DMS53 treated with DMSO at 0.1 percent for 48 hours (cell line): ENCODE data around the gene OR51V1.
A peak's percentile ranks its signal among the peaks of the same experiment; 100 is the strongest.

Experiments
- DNase-seq: peaks from one replicate; lab custom pipeline; 2025; ENCODE audit not compliant: unreplicated experiment; lab: John Stamatoyannopoulos, UW

OR51V1 gene

GRCh38 chr11:5231111-5231510 lies 30.6 kb upstream of the OR51V1 start:
- no peak for DNase-seq

DNA sequence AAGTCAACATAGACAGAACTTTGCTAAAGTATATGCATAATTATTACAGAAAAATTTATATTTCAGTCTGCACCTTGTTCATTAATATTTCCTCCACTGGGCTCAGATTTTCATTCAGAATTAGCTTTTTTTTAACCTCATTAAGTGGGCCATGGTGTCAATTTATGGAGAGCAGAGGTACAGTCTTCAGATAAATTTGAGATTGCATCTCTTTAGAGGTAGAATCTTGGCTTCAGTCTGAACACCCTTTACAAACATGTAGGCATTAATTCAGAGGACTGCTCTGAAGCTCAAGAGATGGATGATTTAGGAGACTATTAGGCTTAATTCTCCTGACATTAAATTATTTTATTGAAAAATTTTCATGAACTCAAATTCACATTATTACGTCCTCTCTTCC lies 29.8 kb upstream of the OR51V1 start:
- DNase-seq, result no peak

DNA sequence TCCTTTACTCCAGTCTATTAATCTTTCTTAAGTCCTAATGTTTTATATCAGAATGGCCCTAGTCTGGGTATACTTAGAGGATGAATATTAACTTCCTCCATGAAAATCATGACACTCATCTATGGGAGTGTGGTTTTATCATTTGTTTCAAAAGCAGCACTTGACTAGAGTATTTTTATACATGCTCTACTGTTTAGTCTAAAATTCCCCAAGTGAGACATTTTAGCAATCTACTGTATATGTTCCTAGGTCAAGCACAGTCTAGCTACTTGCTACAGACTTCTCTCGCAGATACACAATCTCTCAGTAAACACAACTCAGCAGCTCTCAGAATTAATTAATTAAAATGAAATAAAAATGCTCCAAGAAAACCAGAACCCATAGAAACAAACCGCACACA lies 29.3 kb upstream of the OR51V1 start:
- DNase-seq, result no peak

DNA sequence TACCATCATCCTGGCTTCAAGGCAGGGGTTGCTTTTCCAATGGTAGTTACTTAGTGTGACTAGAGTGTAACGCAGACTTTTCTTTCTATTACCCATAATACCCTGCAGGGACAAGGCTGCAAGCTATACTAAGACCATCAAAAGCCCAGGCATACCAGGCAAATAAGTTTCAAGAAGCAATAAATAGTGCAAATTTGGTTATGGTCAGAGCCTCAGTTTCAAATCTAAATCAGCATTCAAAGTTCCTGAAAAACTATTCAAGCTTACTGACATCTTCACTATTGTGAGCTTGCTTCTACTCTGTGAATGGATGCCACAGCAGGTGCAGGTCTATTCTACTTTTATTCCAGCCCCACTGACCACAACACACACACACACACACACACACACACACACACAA lies 28.9 kb upstream of the OR51V1 start:
- DNase-seq, result no peak

DNA sequence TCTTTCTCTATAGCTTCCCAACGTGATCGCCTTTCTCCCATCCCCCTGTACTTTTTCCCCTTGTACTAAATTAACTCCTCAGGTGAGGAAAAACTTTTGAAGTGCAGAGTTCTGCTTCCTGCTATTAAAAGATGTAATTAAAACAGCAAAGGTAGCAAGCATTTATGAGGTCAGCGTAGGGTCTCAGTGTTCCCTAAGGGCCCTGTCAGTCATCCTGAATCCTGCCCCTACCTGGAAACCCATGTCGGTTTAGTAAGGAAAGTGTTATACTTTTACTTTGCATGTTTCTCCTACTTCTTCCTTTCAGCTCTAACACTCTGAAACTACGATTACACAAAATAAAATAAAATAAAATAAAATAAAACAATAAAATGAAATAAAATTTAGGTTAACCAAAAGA lies 27.6 kb upstream of the OR51V1 start:
- no peak for DNase-seq

- no peak for DNase-seq
Measured at GRCh38 chr11:5227681-5228080, 27.2 kb upstream of the OR51V1 start.

GRCh38 chr11:5226732-5227310 lies 26.3 kb upstream of the OR51V1 start, which contains the start of gene HBB:
HBB (minus strand) TSS chr11:5227071; CDS start chr11:5227021, 50 bp downstream.
- DNase-seq, result no peak

DNA sequence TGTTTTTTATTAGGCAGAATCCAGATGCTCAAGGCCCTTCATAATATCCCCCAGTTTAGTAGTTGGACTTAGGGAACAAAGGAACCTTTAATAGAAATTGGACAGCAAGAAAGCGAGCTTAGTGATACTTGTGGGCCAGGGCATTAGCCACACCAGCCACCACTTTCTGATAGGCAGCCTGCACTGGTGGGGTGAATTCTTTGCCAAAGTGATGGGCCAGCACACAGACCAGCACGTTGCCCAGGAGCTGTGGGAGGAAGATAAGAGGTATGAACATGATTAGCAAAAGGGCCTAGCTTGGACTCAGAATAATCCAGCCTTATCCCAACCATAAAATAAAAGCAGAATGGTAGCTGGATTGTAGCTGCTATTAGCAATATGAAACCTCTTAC lies 25.0 kb upstream of the OR51V1 start:
- DNase-seq, result no peak

- DNase-seq, result no peak
Measured at GRCh38 chr11:5224538-5225479, 24.3 kb upstream of the OR51V1 start.

GRCh38 chr11:5223686-5224085 lies 23.2 kb upstream of the OR51V1 start:
- no peak for DNase-seq

- no peak for DNase-seq
Measured at GRCh38 chr11:5223146-5223545, 22.7 kb upstream of the OR51V1 start.

DNA sequence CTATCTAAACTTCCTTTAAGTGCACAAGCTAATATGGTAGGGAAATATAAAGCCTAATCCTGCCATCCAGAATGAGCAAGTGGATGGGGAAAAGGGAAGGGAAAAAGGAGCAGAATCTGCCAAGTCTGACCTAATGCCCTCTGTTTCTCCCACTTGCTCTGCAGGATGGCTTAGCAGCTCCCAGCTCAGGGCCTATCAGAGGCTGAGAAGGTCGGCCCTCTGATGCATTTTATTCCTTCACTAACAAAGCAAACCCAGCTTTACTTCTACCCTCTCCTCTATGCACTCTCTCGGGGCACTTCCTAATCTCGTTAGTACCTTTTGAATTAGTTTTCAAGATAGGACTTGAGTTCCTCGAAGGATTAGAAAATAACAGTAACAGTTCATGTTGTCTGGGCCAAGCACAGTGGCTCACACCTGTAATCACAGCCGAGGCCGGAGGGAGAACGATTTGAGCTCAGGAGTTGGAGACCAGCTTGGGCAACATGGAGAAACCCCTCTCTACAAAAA lies 9.9 kb upstream of the OR51V1 start:
- no peak for DNase-seq

DNA sequence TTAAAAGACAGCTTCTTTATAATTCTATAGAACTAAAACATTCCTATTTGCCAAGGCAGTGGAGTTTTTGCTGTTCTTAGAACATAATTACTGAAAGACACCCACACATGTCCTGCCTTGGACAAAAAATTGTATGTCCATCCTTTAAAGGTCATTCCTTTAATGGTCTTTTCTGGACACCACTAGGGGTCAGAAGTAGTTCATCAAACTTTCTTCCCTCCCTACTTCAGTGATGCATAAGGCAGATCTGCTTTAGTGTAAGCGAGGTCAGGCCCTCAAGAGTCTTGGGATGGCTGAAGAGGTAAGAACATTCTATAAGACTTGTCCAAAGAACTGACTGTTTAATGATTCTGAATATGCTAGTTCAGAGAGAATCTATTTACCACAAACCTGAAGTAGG lies 4.3 kb upstream of the OR51V1 start:
- DNase-seq, result peak; percentile 81

DNA sequence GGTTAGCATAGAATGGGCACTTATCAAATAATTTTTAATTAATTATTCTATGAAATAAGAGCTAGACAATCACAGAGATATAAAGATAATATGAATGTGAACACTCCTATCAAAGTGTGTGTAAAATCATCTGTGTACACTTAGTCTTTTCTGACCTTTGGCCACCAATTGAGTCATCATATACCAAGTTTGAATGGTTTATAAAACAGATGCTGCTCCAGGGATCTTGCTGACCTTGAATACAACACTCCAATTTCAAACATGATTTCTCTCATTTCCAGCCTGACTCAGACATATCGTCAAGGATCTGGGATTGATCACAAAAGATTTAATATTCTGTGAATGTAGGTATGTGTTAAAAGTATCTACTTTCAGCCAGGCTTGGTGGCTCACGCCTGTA lies 2.9 kb upstream of the OR51V1 start:
- DNase-seq, result no peak

GRCh38 chr11:5198285-5198684 lies 2.2 kb downstream of the OR51V1 start:
- no peak for DNase-seq

DNA sequence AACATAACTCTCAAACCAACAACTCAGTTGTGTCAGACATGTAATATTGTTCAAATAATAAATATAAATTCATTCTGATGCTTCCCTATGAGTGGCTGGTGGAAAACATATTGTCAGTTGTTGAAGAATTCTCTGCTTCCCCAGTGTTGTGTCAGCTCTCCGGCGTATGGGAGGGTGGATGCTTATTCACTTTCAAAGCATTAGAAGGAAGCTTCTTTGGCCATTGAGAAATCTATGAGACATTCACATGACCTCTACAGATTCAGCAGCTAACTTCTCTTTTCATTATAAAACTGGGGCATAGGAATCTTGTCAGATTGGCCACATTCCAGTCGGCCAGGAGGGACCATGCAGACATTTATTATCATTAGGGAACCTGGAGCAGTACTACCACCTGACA lies 2.9 kb downstream of the OR51V1 start:
- DNase-seq, result no peak

DNA sequence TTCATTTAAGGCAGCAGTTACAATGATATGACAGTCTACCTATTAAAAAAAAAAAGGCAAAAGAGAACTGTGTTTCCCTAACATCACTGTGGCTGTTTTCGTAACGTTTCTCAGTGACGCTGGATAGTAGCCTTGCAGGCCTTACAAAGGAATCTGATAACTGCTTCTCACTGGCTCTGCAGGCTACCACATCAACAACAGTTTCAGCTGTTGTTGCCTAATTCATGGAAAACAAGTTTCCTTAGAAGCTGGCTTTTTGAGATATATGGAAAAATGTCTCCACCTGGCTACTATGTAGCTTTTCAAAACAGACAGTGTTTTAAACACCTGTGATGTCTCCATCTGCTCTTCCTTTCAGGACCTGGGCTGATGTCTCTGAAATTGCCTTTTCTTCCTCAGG lies 3.8 kb downstream of the OR51V1 start:
- no peak for DNase-seq

GRCh38 chr11:5196067-5196466 lies 4.4 kb downstream of the OR51V1 start:
- DNase-seq, result no peak

GRCh38 chr11:5192738-5193137 lies 7.7 kb downstream of the OR51V1 start:
- no peak for DNase-seq

DNA sequence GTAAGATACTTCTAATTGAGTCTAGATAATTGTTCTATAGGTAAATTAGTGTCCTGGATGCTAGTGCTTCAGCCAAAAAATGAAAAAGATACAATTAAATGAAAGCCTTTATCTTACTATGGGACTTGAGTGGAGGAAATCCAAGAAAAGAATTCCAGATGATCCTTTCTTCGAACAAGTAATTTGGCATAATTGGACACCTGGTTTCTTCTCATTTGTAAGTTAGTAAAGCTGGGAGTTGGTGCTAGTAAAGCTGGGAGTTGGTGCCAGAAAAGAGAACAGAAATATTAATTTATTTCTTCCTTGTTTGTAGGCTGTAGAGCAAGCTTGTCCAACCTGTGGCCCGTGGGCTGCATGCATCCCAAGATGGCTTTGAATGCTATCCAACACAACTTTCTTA lies 12.3 kb downstream of the OR51V1 start:
- DNase-seq, result no peak

DNA sequence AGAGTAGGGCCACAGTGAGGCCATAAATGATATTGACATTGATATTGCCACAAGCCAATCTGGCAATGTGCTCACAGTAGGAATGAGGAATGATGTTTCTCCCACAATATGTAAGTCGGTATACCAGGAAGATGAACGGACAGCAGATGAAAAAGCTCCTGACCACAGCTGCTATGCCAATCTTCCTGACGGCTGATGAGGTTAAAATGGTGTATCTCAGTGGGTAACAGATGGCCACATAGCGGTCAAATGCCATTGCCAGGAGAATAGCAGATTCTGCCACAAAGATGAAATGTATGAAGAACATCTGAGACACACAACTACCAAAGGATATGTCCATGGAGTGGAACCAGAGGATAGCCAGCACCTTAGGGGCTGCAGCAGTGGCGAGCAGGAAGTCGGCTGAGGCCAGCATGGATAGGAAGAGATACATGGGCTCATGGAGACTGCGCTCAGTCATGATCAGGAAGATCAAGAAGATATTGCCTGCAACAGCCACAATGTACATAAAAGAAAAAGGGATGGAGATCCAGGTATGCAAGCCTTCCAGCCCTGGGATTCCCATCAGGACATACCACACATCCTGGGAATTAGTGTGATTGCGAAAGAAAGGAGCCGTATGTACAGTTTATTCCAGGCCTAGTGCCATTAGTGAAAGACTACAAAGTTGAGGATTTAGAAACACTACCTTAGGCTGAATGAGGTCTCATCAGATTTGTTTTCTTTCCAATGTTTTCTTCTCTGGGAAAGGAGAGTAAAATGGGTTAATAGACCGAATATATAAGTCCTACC lies 22.2 kb downstream of the OR51V1 start:
- DNase-seq, result no peak

- no peak for DNase-seq
Measured at GRCh38 chr11:5174934-5175333, 25.5 kb downstream of the OR51V1 start.
